Heart right ventricle (tissue), 16 donors: Measurements from ENCODE around the gene CRB2. TPM values are rescaled to one million over a fixed set of nuclear protein-coding genes. Genes with fewer than 3 reads are reported as not detected.

Source experiments
- ATAC-seq, 8 donors: fragments of 200-7000 bp; cut with Tn5 transposase; one replicate each; pipeline ENCODE4 v1.9.1; 2020; ENCODE audit warnings: mild to moderate bottlenecking in 8 of 8, moderate library complexity in 8 of 8, moderate number of reproducible peaks in 1 of 8
- DNase-seq, 2 donors: peaks; one replicate each; pipeline ENCODE4 v3.0.0-alpha.2; 2020
- H3K27ac ChIP-seq, 10 donors: fragments of 200-600 bp; sonication (generic) in 2 of 10; one replicate each; pipeline versions ENCODE4 v1.5.0 to v1.8.0; 2020 to 2022; ENCODE audit warnings: mild to moderate bottlenecking in 3 of 10
- H3K27me3 ChIP-seq, 7 donors: fragments of 200-600 bp; one replicate each; pipeline ENCODE4 v1.8.0; 2021 to 2022; ENCODE audit warnings: mild to moderate bottlenecking in 2 of 7
- H3K36me3 ChIP-seq, 9 donors: fragments of 200-600 bp; sonication (generic) in 1 of 9; one replicate each; pipeline versions ENCODE4 v1.5.0 to v1.8.0; 2020 to 2022; ENCODE audit warnings: mild to moderate bottlenecking in 2 of 9
- H3K4me1 ChIP-seq, 9 donors: fragments of 200-600 bp; sonication (generic) in 1 of 9; one replicate each; pipeline versions ENCODE4 v1.5.0 to v1.8.0; 2020 to 2022; ENCODE audit warnings: mild to moderate bottlenecking in 4 of 9
- H3K4me3 ChIP-seq, 10 donors: fragments of 200-600 bp; sonication (generic) in 2 of 10; one replicate each; pipeline versions ENCODE4 v1.5.0 to v1.8.0; 2020 to 2022; ENCODE audit warnings: mild to moderate bottlenecking in 7 of 10, moderate library complexity in 2 of 10
- H3K9me3 ChIP-seq, 11 donors: fragments of 200-600 bp in 10 of 11; sonication (generic) in 2 of 11; one replicate each; pipeline versions ENCODE4 v1.5.0 to v1.8.0; 2013 to 2022; ENCODE audit warnings: mild to moderate bottlenecking in 2 of 11, control low read depth in 1 of 11, moderate library complexity in 1 of 11
- CTCF ChIP-seq, 9 donors: fragments of 200-600 bp; sonication (generic) in 2 of 9; IDR thresholded peaks; one replicate each; pipeline versions ENCODE4 v1.5.0 to v1.8.0; 2021 to 2022; ENCODE audit warnings: antibody characterized with exemption in 9 of 9, mild to moderate bottlenecking in 5 of 9, moderate library complexity in 1 of 9
- WGBS, 2 donors: extraction: QIAGEN DNeasy Blood & Tissue Kit; methylation state at CpG; one replicate each; pipeline ENCODE4 v1.1.7; 2013; ENCODE audit warnings: inconsistent platforms in 1 of 2; 5-methylcytosine and 5-hydroxymethylcytosine counted together
- intact Hi-C, 10 donors: fragments of 100-400 bp; cut with DNase I; formaldehyde crosslinking; loops; one replicate each; pipeline versions ENCODE4 v1.11.1 to v1.14.2; 2022
- polyA plus RNA-seq, 2 donors: library from polyadenylated mRNA; stranded (reverse); fragments of 200-250 nt; gene quantifications; one replicate each; pipeline ENCODE4 v1.2.3, GENCODE V29; 2013
- total RNA-seq, 10 donors: library from RNA; stranded (reverse); fragmentation: NEBNext Ultra II Directional in 3 of 10; extraction: Animal tissue kit (Norgen Biotek cat#: 25700) in 3 of 10; gene quantifications; one replicate each; pipeline versions ENCODE4 v1.2.1 to v1.2.4, GENCODE V29; 2021 to 2023
- donor health status: Arrhythmogenic right ventricular cardiomyopathy.
- donor health status: ischemic (EF 13 %, LVEDD 7.1; RV severe dilation, severe dysfunction).
- donor health status: healthy with polysubstance abuse.
- donor health status: DM: no; HTN: yes; CAD: no.
- donor health status: DM: no; HTN: no; CAD: no.
- donor health status: ischemic (EF 25% LVEDD 6.9; RV normal size, moderate dysfunction).
- donor health status: ischemic (EF 25% LVEDD 5.7; RV mildly dilated, moderate dysfunction).
- donor health status: healthy.
- donor health status: DM: yes; HTN: yes; CAD: no.
- donor health status: Ischemic cardiomyopathy.
- donor health status: ischemic (EF 35%, LVEDD 5.7; RV mildly dilated, moderate dysfunction).
- donor health status: nonischemic (EF 11% LVEDD 7.7; RV severe dilation, severe dysfunction).
- donor health status: DM: yes; HTN: yes; CAD: no.
- donor health status: PGD.
- donor health status: ischemic (EF 29% LVEDD 5.4; RV normal size, mild dysfunction).
- donor health status: nonischemic (EF 23%, LVEDD 6.1; RV moderate dilation, normal function).

CRB2 gene
- total and polyA plus RNA-seq, 12 donors: 0.01 to 0.24 (median 0.09) TPM; not detected in 9

GRCh38 chr9:123316053-123316718 is 39.8 kb upstream of the CRB2 start:
- H3K27me3 ChIP-seq: no peaks in the 10 kb centered on the region
- H3K4me1 ChIP-seq: peaks cover 0 to 17% (median 7%) of the 10 kb centered on the region in 9 donors
- no peak for TF ChIP-seq CTCF (IDR thresholded peaks at IDR 0.05)
- no peak overlapping the region for H3K4me3 ChIP-seq
- DNase-seq (no peak), ATAC-seq (no peak)
- no peak overlapping the region for H3K27ac ChIP-seq
- 67 to 80% methylated on average over 7 of the region's 7 CpGs for WGBS, 2 donors
- intact Hi-C loops: no loop called here
- no peaks in the 10 kb centered on the region for H3K36me3 ChIP-seq
- H3K9me3 ChIP-seq: no peaks in the 10 kb centered on the region

GRCh38 chr9:123318202-123318601 is 37.8 kb upstream of the CRB2 start:
- no peak overlapping the region for H3K4me3 ChIP-seq
- 56 to 57% methylated on average over 7 of the region's 7 CpGs for WGBS, 2 donors
- no peaks in the 10 kb centered on the region for H3K9me3 ChIP-seq
- no peaks in the 10 kb centered on the region for H3K27me3 ChIP-seq
- DNase-seq (no peak), ATAC-seq (no peak)
- TF ChIP-seq CTCF (IDR thresholded peaks at IDR 0.05): no peak
- H3K36me3 ChIP-seq: no peaks in the 10 kb centered on the region
- H3K4me1 ChIP-seq: peaks cover 0 to 20% (median 9%) of the 10 kb centered on the region in 9 donors
- intact Hi-C loops: no loop called here
- no peak overlapping the region for H3K27ac ChIP-seq

GRCh38 chr9:123318961-123319421 is 37.0 kb upstream of the CRB2 start:
- ATAC-seq: peak in 4 of 8 donors; percentile 19 to 43 (median 30)
- 53 to 61% methylated on average over 7 of the region's 7 CpGs for WGBS, 2 donors
- H3K27ac ChIP-seq: no peak overlapping the region

More at GRCh38 chr9:123318961-123319421, 37.0 kb upstream of the CRB2 start:
- H3K4me1 ChIP-seq: peaks cover 0 to 24% (median 11%) of the 10 kb centered on the region in 9 donors
- H3K36me3 ChIP-seq: no peaks in the 10 kb centered on the region
- no peaks in the 10 kb centered on the region for H3K9me3 ChIP-seq
- no peak overlapping the region for H3K4me3 ChIP-seq
- DNase-seq: peak in 1 of 2 donors; percentile 41
- no peaks in the 10 kb centered on the region for H3K27me3 ChIP-seq
- no peak for TF ChIP-seq CTCF (IDR thresholded peaks at IDR 0.05)
- intact Hi-C loops: no loop called here
